ENCODE data around the gene SLC7A14. TPM values are rescaled to one million over a fixed set of nuclear protein-coding genes. Genes with fewer than 3 reads are reported as not detected.

SLC7A14 gene
- total and polyA plus RNA-seq, 2 of the 4 experiments (the other 2 are of a cell fraction) = 2.7 to 6.8 TPM

- Histone ChIP-seq H2BK120ac (ENCODE audit: low read depth, low read length) (no peak overlapping the region), H4K8ac (ENCODE audit: low read depth in 2 of 2, low read length in 2 of 2) (no peak overlapping the region), H3K56ac (ENCODE audit: extremely low read depth, insufficient read depth, low read length) (no peak overlapping the region), H2AFZ (replicated peaks; ENCODE audit: low read length, poor library complexity) (no peak overlapping the region), H3K27ac (ENCODE audit: insufficient read depth, low read length) (no peak overlapping the region), H4K20me1 (ENCODE audit: insufficient read depth, low read length) (no peaks in the 10 kb centered on the region), H4K91ac (ENCODE audit: insufficient read depth, low read depth, low read length) (no peak overlapping the region), H2AK9ac (replicated peaks; ENCODE audit: low read depth, low read length, poor library complexity) (no peak overlapping the region), H3K4me1 (ENCODE audit: control insufficient read depth, insufficient read depth, low read length) (peaks cover 6% of the 10 kb centered on the region), H4K5ac (ENCODE audit: low read depth, low read length) (no peak overlapping the region), H3K14ac (replicated peaks; ENCODE audit: low read depth, low read length) (no peak overlapping the region), H3K4ac (ENCODE audit: low read depth, low read length) (no peak overlapping the region), H3K9me1 (ENCODE audit: insufficient read depth, low read length) (peaks cover 3% of the 10 kb centered on the region; the same call in 1 of the 2 replicates), H3K36me3 (ENCODE audit: control insufficient read depth, insufficient read depth, low read length) (no peaks in the 10 kb centered on the region), H3K4me3 (ENCODE audit: insufficient read depth, low read depth, low read length) (no peak overlapping the region), H3K18ac (ENCODE audit: low read depth, low read length) (no peak overlapping the region), H3K27me3 (ENCODE audit: control insufficient read depth, insufficient read depth, low read length) (peaks cover 2% of the 10 kb centered on the region; the same call in 1 of the 2 replicates), H3K79me1 (ENCODE audit: low read depth in 1 of 2, low read length in 2 of 2) (no peaks in the 10 kb centered on the region), H2BK5ac (ENCODE audit: low read depth, low read length, poor library complexity, severe bottlenecking) (no peak overlapping the region), H3K9me3 (ENCODE audit: control insufficient read depth, insufficient read depth, low read length) (no peaks in the 10 kb centered on the region), H2BK15ac (ENCODE audit: low read depth, low read length) (no peak overlapping the region), H2AK5ac (ENCODE audit: low read depth, low read length) (no peak overlapping the region), H2BK20ac (ENCODE audit: low read depth, low read length) (peak overlapping the region; percentile 42), H3K9ac (ENCODE audit: low read depth, low read length) (no peak overlapping the region), H3K4me2 (ENCODE audit: low read depth, low read length) (no peak overlapping the region), H3K23ac (ENCODE audit: low read depth, low read length) (no peak overlapping the region)
- ATAC-seq (ENCODE audit: low read depth) (no peak), DNase-seq (no peak)
- TF ChIP-seq RAD21 (IDR thresholded peaks at IDR 0.05; ENCODE audit: low read length) (no peak), USF2 (IDR thresholded peaks at IDR 0.05; ENCODE audit: low read depth, low read length) (no peak), RFX5 (IDR thresholded peaks at IDR 0.05; ENCODE audit: low read depth, low read length) (no peak), FOS (IDR thresholded peaks at IDR 0.05; ENCODE audit: low read depth, low read length) (no peak), RCOR1 (IDR thresholded peaks at IDR 0.05; ENCODE audit: insufficient replicate concordance, low read length) (no peak), NFE2L2 (IDR thresholded peaks at IDR 0.05; ENCODE audit: low read depth, low read length) (no peak), BHLHE40 (IDR thresholded peaks at IDR 0.05; ENCODE audit: low read depth, low read length) (no peak), SMC3 (IDR thresholded peaks at IDR 0.05; ENCODE audit: low read depth, low read length) (no peak), MAZ (IDR thresholded peaks at IDR 0.05; ENCODE audit: borderline replicate concordance, low read depth, low read length) (no peak), POLR2A (IDR thresholded peaks at IDR 0.05; ENCODE audit: low read depth, low read length) (no peak)
- in situ Hi-C loops (cut with MboI; ENCODE audit: low sequenced_read_pairs) (no loop called here), dilution Hi-C loops (cut with HindIII; ENCODE audit: low sequenced_read_pairs, unreplicated experiment) (no loop called here), intact Hi-C loops (cut with micrococcal nuclease) (no loop called here)
- ChIA-PET POLR2A (ENCODE audit: unreplicated experiment) (no interaction called here), CTCF (interaction anchor here (0.7 kb wide), 1 partner anchor 30 kb away, joined by 4 read pairs; no protein-coding TSS in a partner anchor)
- no TSS peak for BruUV-seq (replicated peaks)
- no CpG with 5 or more reads among the region's 2 CpGs for WGBS, 2 experiments (ENCODE audit: extremely low coverage in 2 of 2, insufficient read length in 1 of 2)
Observed at GRCh38 chr3:170490828-170491560, 94.9 kb downstream of the SLC7A14 start.

All from IMR-90 (cell line).